ENCODE results near the gene CYP26C1. TPM values are rescaled to one million over a fixed set of nuclear protein-coding genes. Genes with fewer than 3 reads are reported as not detected.

The CYP26C1 gene
- total and polyA plus RNA-seq, 9 of the 15 experiments (the other 6 are each of a cell fraction or from before 2014, with no cell fraction given): 0.07 to 0.09 (median 0.07) TPM; not detected in 6

DNA sequence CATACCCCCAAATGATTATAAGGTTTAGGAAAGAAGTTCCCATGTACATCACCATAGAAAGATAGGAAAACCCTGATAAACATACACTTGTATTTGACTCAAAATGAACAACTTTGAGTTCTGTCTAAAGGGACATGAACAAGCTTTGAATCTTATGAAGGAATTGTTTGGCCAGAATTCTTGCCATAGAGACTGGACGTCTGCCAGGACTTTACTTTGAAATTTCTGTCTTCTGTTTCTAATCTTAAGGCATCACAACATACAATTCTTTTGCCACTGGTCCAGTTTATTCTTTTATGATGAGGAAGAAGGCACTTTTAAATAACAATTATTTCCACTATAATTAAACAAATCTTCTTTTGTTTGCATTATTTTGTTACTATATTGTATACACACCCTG, 26.2 kb upstream of the CYP26C1 start:
- WGBS (ENCODE audit: insufficient coverage, low coverage, missing lambda C conversion rate): 83% methylated on average over 1 of the region's 1 CpG
- Histone ChIP-seq H3K9ac (ENCODE audit: insufficient read depth in 1 of 2, low read depth in 2 of 2, low read length in 2 of 2) (no peak overlapping the region), H3K4me2 (ENCODE audit: insufficient read depth, low read length) (no peak overlapping the region), H3K9me1 (ENCODE audit: control insufficient read depth, insufficient read depth, low read length) (no peaks in the 10 kb centered on the region), H3K36me3 (ENCODE audit: control insufficient read depth, insufficient read depth, low read length) (no peaks in the 10 kb centered on the region), H3K4me1 (replicated peaks in 1 of 2; ENCODE audit: control insufficient read depth in 2 of 2, insufficient read depth in 2 of 2, low read length in 2 of 2) (no peaks in the 10 kb centered on the region; a peak in 1 of 5 replicates), H3K27me3 (ENCODE audit: control insufficient read depth in 2 of 2, insufficient read depth in 2 of 2, low read length in 2 of 2) (no peaks in the 10 kb centered on the region), H2AFZ (ENCODE audit: low read depth, low read length) (no peak overlapping the region), H3K9me3 (replicated peaks; ENCODE audit: control insufficient read depth, insufficient read depth, low read depth, low read length) (no peaks in the 10 kb centered on the region), H3K27ac (ENCODE audit: extremely low read depth, low read depth, low read length) (no peak overlapping the region), H3K4me3 (no peak overlapping the region), H4K20me1 (replicated peaks; ENCODE audit: control insufficient read depth, insufficient read depth, low read length) (no peaks in the 10 kb centered on the region), H3K79me2 (ENCODE audit: control insufficient read depth, insufficient read depth, low read length) (no peaks in the 10 kb centered on the region)
- DNase-seq (ENCODE audit: extremely low read depth in 1 of 4, low spot score in 3 of 4) (no peak), FAIRE-seq (no peak), ATAC-seq (no peak)
- ChIA-PET CTCF (ENCODE audit: low intra/inter-chr PET ratio) (no interaction called here), POLR2A (interaction anchor here (0.7 kb wide), 1 partner anchor 10 kb away, joined by 3 read pairs; no protein-coding TSS in a partner anchor)
- no TSS peak for BruUV-seq (replicated peaks)
- in situ Hi-C loops (cut with MboI): no loop called here
- intact Hi-C loops (cut with micrococcal nuclease): no loop called here
- TF ChIP-seq MTF1 (CRISPR knock-in tag; IDR thresholded peaks at IDR 0.05; ENCODE audit: borderline replicate concordance): no peak
- no peak for TF ChIP-seq HDAC1 (IDR thresholded peaks at IDR 0.05)
- no peak for TF ChIP-seq ZNF408 (CRISPR knock-in tag; IDR thresholded peaks at IDR 0.05; ENCODE audit: low read depth)
- TF ChIP-seq ZNF740 (CRISPR knock-in tag; IDR thresholded peaks at IDR 0.05): no peak
- TF ChIP-seq ZNF740 (tag; IDR thresholded peaks at IDR 0.05): no peak
- no peak for TF ChIP-seq ZNF263 (CRISPR knock-in tag; IDR thresholded peaks at IDR 0.05; ENCODE audit: borderline replicate concordance)
- TF ChIP-seq, protein P1, sequence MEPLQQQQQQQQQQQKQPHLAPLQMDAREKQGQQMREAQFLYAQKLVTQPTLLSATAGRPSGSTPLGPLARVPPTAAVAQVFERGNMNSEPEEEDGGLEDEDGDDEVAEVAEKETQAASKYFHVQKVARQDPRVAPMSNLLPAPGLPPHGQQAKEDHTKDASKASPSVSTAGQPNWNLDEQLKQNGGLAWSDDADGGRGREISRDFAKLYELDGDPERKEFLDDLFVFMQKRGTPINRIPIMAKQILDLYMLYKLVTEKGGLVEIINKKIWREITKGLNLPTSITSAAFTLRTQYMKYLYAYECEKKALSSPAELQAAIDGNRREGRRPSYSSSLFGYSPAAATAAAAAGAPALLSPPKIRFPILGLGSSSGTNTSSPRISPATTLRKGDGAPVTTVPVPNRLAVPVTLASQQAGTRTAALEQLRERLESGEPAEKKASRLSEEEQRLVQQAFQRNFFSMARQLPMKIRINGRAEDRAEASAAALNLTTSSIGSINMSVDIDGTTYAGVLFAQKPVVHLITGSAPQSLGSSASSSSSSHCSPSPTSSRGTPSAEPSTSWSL (CRISPR knock-in tag; IDR thresholded peaks at IDR 0.05; ENCODE audit: borderline replicate concordance): no peak
- no peak for TF ChIP-seq WHSC1 (IDR thresholded peaks at IDR 0.05; ENCODE audit: low read length)
- TF ChIP-seq JUN (IDR thresholded peaks at IDR 0.05; ENCODE audit: borderline replicate concordance, low read depth, low read length): no peak
- TF ChIP-seq JUN (CRISPR knock-in tag; IDR thresholded peaks at IDR 0.05; ENCODE audit: borderline replicate concordance): no peak

Measured in K562 (cell line).